Ovary (tissue), 9 donors: ENCODE measurements around the gene UGT3A1. TPM values are rescaled to one million over a fixed set of nuclear protein-coding genes. Genes with fewer than 3 reads are reported as not detected.

Source experiments
- DNase-seq, 5 donors: peaks; one replicate each; pipeline ENCODE4 v3.0.0-alpha.2; 2019 to 2020
- H3K27ac ChIP-seq, 2 donors: fragments of 200-600 bp; one replicate each; pipeline versions ENCODE4 v1.5.1 to v1.8.0; 2019 to 2022
- H3K27me3 ChIP-seq: fragments of 200-600 bp; one replicate; pipeline ENCODE4 v1.8.0; 2022
- H3K36me3 ChIP-seq: fragments of 200-600 bp; sonication (generic); one replicate; pipeline ENCODE4 v1.5.1; 2019
- H3K4me1 ChIP-seq: one replicate; pipeline ENCODE4 v1.8.1; 2013; ENCODE audit warnings: mild to moderate bottlenecking, moderate library complexity; ENCODE audit not compliant: insufficient read depth
- H3K4me3 ChIP-seq: fragments of 200-600 bp; sonication (generic); one replicate; pipeline ENCODE4 v1.5.1; 2017
- H3K9me3 ChIP-seq, 2 donors: fragments of 200-600 bp in 1 of 2; sonication (generic) in 1 of 2; one replicate each; pipeline versions ENCODE4 v1.5.1 to v1.8.1; 2013 to 2019; ENCODE audit warnings: mild to moderate bottlenecking in 1 of 2, moderate library complexity in 1 of 2
- CTCF ChIP-seq, 3 donors: fragments of 450-650 bp in 2 of 3; fragments of 200-600 bp in 1 of 3; IDR thresholded peaks; one replicate each; pipeline versions ENCODE4 v1.5.1 to v1.8.0; 2016 to 2022; ENCODE audit warnings: antibody characterized with exemption in 3 of 3, mild to moderate bottlenecking in 1 of 3
- EP300 ChIP-seq: sonication (generic); formaldehyde crosslinking; IDR thresholded peaks from one replicate; pipeline ENCODE4 v1.6.1; 2017; ENCODE audit warnings: antibody characterized with exemption
- POLR2A ChIP-seq: fragments of 450-650 bp; IDR thresholded peaks from one replicate; pipeline ENCODE4 v1.6.1; 2017; ENCODE audit warnings: antibody characterized with exemption, mild to moderate bottlenecking, moderate library complexity
- WGBS, 3 donors: extraction: QIAGEN DNeasy Blood & Tissue Kit in 1 of 3; methylation state at CpG; one replicate each; pipeline versions ENCODE4 v1.1.5 to v1.1.7; 2013 to 2017; 5-methylcytosine and 5-hydroxymethylcytosine counted together
- intact Hi-C, 4 donors: fragments of 100-400 bp; cut with DNase I; formaldehyde crosslinking; loops; one replicate each; pipeline versions ENCODE4 v1.11.0 to v1.15.1; 2022 to 2023
- polyA plus RNA-seq, 2 donors: library from polyadenylated mRNA; stranded (reverse); fragments of 200-250 nt in 1 of 2; fragments of 350-450 nt in 1 of 2; fragmentation: Illumina TruSeq in 1 of 2; extraction: RNeasy Lipid Tissue Mini Kit (QIAGEN cat#74804) in 1 of 2; gene quantifications; one replicate each; pipeline ENCODE4 v1.2.3, GENCODE V29; 2013 to 2014
- total RNA-seq, 7 donors: library from RNA; depleted of rRNA in 2 of 7; stranded (reverse); fragments of >200 nt in 2 of 7; fragmentation: NEBNext Ultra II Directional in 3 of 7; extraction: Animal tissue kit (Norgen Biotek cat#: 25700) in 3 of 7; gene quantifications; one replicate each; pipeline versions ENCODE4 v1.1.0 to v1.2.4, GENCODE V29; 2016 to 2023
- donor health status: DM: no; HTN: no; CAD: no; lungs with moderate emphysema.
- donor health status: DM: no; HTN: no; CAD: no.
- donor health status: Bipolar disorder and iron deficiency.
- donor health status: DM: yes; HTN: yes; CAD: no.
- donor health status: DM: no; HTN: no; CAD: no.
- donor health status: DM: yes; HTN: yes; CAD: no.

Gene UGT3A1
- total and polyA plus RNA-seq, 9 donors, result not detected

- no peaks in the 10 kb centered on the region for H3K36me3 ChIP-seq
- DNase-seq, result no peak
- H3K27me3 ChIP-seq, result no peaks in the 10 kb centered on the region
- H3K4me1 ChIP-seq, result no peaks in the 10 kb centered on the region
- intact Hi-C loops, result no loop called here
- TF ChIP-seq POLR2A, result no peak
- TF ChIP-seq EP300, result no peak
- TF ChIP-seq CTCF (IDR thresholded peaks at IDR 0.05), result no peak
- no peak overlapping the region for H3K4me3 ChIP-seq
- no peaks in the 10 kb centered on the region for H3K9me3 ChIP-seq
- H3K27ac ChIP-seq, result no peak overlapping the region
Observed at GRCh38 chr5:36033047-36033446, 41.9 kb upstream of the UGT3A1 start.

- Histone ChIP-seq H3K9me3 (no peaks in the 10 kb centered on the region), H3K36me3 (no peaks in the 10 kb centered on the region), H3K27me3 (no peaks in the 10 kb centered on the region), H3K27ac (no peak overlapping the region), H3K4me3 (no peak overlapping the region), H3K4me1 (no peaks in the 10 kb centered on the region)
- no peak for DNase-seq
- WGBS, 3 donors, result 73 to 93% (median 83%) methylated on average over 6 of the region's 6 CpGs
- intact Hi-C loops, result no loop called here
- TF ChIP-seq EP300 (no peak), POLR2A (no peak), CTCF (IDR thresholded peaks at IDR 0.05) (no peak)
Observed at GRCh38 chr5:36031223-36031622, 40.0 kb upstream of the UGT3A1 start.

GRCh38 chr5:36029914-36030313, 38.7 kb upstream of the UGT3A1 start:
- Histone ChIP-seq H3K9me3 (no peaks in the 10 kb centered on the region), H3K4me3 (no peak overlapping the region), H3K27me3 (no peaks in the 10 kb centered on the region), H3K27ac (no peak overlapping the region), H3K4me1 (no peaks in the 10 kb centered on the region), H3K36me3 (no peaks in the 10 kb centered on the region)
- 92 to 95% (median 95%) methylated on average over 1 of the region's 1 CpG for WGBS, 3 donors
- intact Hi-C loops, result no loop called here
- DNase-seq, result no peak
- TF ChIP-seq EP300 (no peak), POLR2A (no peak), CTCF (IDR thresholded peaks at IDR 0.05) (no peak)

GRCh38 chr5:36028816-36029465, 37.8 kb upstream of the UGT3A1 start:
- 71 to 83% (median 76%) methylated on average over 5 of the region's 5 CpGs for WGBS, 3 donors
- intact Hi-C loops, result no loop called here
- Histone ChIP-seq H3K36me3 (no peaks in the 10 kb centered on the region), H3K9me3 (no peaks in the 10 kb centered on the region), H3K27me3 (no peaks in the 10 kb centered on the region), H3K27ac (no peak overlapping the region), H3K4me3 (no peak overlapping the region), H3K4me1 (no peaks in the 10 kb centered on the region)
- TF ChIP-seq POLR2A, result no peak
- no peak for TF ChIP-seq CTCF (IDR thresholded peaks at IDR 0.05)
- no peak for TF ChIP-seq EP300
- DNase-seq, result no peak
